GM06990 (cell line): ENCODE results near the gene CASZ1.

Source experiments
- DNase-seq: peaks from one replicate; pipeline ENCODE4 v3.0.0-alpha.2; 2011; ENCODE audit not compliant: insufficient read length; ENCODE audit errors: extremely low read depth
- H3K27me3 ChIP-seq: replicated peaks from 2 replicates; pipeline ENCODE4 v1.6.0; 2011; ENCODE audit warnings: low read length; ENCODE audit not compliant: control insufficient read depth, insufficient read depth
- H3K36me3 ChIP-seq: 2 replicates; pipeline ENCODE4 v1.5.1; 2011; ENCODE audit warnings: low read length; ENCODE audit not compliant: control insufficient read depth, insufficient read depth
- H3K4me3 ChIP-seq: replicated peaks from 2 replicates; pipeline ENCODE4 v1.5.1; 2011; ENCODE audit warnings: low read depth, mild to moderate bottlenecking, control low read depth, low read length
- TF ChIP-seq, protein P1 (sequence below): IDR thresholded peaks from 2 replicates; pipeline ENCODE4 v1.5.1; 2011; ENCODE audit warnings: low read length, control low read depth, mild to moderate bottlenecking, inconsistent platforms; ENCODE audit not compliant: insufficient read depth, poor library complexity, severe bottlenecking

The CASZ1 gene

GRCh38 chr1:10626791-10627410 lies 169.5 kb downstream of the CASZ1 start:
- Histone ChIP-seq H3K36me3 (peaks cover 15% of the 10 kb centered on the region), H3K27me3 (no peaks in the 10 kb centered on the region), H3K4me3 (no peak overlapping the region)
- TF ChIP-seq, protein P1, sequence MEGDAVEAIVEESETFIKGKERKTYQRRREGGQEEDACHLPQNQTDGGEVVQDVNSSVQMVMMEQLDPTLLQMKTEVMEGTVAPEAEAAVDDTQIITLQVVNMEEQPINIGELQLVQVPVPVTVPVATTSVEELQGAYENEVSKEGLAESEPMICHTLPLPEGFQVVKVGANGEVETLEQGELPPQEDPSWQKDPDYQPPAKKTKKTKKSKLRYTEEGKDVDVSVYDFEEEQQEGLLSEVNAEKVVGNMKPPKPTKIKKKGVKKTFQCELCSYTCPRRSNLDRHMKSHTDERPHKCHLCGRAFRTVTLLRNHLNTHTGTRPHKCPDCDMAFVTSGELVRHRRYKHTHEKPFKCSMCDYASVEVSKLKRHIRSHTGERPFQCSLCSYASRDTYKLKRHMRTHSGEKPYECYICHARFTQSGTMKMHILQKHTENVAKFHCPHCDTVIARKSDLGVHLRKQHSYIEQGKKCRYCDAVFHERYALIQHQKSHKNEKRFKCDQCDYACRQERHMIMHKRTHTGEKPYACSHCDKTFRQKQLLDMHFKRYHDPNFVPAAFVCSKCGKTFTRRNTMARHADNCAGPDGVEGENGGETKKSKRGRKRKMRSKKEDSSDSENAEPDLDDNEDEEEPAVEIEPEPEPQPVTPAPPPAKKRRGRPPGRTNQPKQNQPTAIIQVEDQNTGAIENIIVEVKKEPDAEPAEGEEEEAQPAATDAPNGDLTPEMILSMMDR: no peak
- no peak for DNase-seq

GRCh38 chr1:10626131-10626731 lies 170.2 kb downstream of the CASZ1 start:
- TF ChIP-seq, protein P1: no peak
- H3K36me3 ChIP-seq: peaks cover 16% of the 10 kb centered on the region
- no peak overlapping the region for H3K4me3 ChIP-seq
- no peak for DNase-seq
- no peaks in the 10 kb centered on the region for H3K27me3 ChIP-seq

GRCh38 chr1:10625554-10625953 lies 170.9 kb downstream of the CASZ1 start:
- H3K36me3 ChIP-seq: peaks cover 16% of the 10 kb centered on the region
- no peak for DNase-seq
- no peak overlapping the region for H3K4me3 ChIP-seq
- TF ChIP-seq, protein P1: no peak
- H3K27me3 ChIP-seq: no peaks in the 10 kb centered on the region

DNA sequence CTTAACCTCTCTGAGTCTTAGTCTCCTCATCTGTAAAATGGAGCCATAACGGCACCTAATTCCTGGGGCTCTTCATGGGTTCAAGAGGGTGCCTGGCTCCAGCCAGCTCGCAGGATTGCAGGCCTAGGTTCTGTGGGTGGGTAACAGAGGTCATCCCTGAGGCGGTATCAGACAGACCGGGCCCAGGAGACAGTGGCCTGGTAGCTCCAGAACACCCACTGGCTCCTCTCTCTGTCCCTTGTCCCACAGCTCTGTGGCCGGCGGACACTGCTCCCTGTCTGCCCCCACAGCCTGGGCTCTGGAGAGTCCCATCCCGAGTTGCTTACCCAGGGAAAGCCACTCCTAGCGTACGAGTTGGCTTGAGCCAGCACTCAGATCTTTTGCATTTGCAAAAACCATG lies 171.4 kb downstream of the CASZ1 start:
- Histone ChIP-seq H3K27me3 (no peaks in the 10 kb centered on the region), H3K36me3 (peaks cover 15% of the 10 kb centered on the region), H3K4me3 (no peak overlapping the region)
- DNase-seq: no peak
- TF ChIP-seq, protein P1: no peak

DNA sequence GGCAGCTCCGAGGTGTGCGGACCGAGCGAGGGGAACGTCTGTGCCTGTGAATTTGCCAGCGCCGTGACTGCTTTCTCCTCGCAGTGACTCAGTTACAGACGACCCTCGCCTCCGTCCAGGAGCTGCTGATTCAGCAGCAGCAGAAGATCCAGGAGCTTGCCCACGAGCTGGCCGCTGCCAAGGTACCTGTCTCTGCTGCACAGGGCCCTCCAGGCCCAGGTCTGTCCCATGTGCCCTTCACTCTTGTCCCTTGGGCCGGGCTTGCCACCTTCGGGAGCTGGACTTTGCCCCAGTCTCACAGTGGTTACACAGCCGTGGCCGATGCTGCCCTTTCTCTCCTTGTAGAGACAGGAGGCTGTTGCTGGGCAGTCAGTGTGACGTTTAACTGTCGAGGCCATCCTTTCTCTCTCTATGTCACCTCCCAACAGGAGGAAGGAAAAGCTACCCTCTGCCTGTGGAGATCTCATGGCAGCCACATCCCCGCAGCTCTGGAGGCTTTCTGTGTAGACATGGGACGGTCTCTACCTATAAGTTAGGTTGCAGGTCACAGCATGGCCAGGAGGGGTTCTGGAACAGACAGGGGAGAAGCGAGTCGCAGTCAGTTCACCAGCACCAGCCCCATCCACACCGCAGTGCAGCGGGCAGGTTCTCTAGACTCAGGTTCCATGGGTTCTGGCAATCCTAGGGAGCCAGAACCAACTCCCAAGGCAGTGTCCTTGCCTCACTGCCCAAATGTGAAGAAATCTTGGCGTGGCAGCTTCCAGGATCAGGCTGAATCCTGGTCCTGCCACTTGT lies 172.0 kb downstream of the CASZ1 start:
- no peak for DNase-seq
- H3K27me3 ChIP-seq: no peaks in the 10 kb centered on the region
- peaks cover 15% of the 10 kb centered on the region for H3K36me3 ChIP-seq
- TF ChIP-seq, protein P1: no peak
- no peak overlapping the region for H3K4me3 ChIP-seq
